Gastrocnemius medialis (tissue), 4 donors: ENCODE data around the gene ALK.

Experiments used
- POLR2A ChIP-seq, 2 donors: fragments of 450-650 bp; IDR thresholded peaks; one replicate each; pipeline ENCODE4 v1.6.1; 2017; ENCODE audit warnings: antibody characterized with exemption in 2 of 2, mild to moderate bottlenecking in 2 of 2, moderate library complexity in 2 of 2
- TF ChIP-seq, protein P1 (sequence below), 5 experiments: fragments of 450-650 bp in 3 of 5; fragments of 200-600 bp in 2 of 5; sonication (generic) in 2 of 5; IDR thresholded peaks in 4 of 5; conservative IDR thresholded peaks in 1 of 5; 1 replicate in 4 of 5; 2 replicates in 1 of 5; pipeline ENCODE4 v1.5.1; 2016 to 2019; ENCODE audit warnings: antibody characterized with exemption in 5 of 5, mild to moderate bottlenecking in 3 of 5, moderate library complexity in 3 of 5

GRCh38 chr2:29518646-29519337 lies 402.6 kb downstream of the ALK start:
- TF ChIP-seq, protein P1, sequence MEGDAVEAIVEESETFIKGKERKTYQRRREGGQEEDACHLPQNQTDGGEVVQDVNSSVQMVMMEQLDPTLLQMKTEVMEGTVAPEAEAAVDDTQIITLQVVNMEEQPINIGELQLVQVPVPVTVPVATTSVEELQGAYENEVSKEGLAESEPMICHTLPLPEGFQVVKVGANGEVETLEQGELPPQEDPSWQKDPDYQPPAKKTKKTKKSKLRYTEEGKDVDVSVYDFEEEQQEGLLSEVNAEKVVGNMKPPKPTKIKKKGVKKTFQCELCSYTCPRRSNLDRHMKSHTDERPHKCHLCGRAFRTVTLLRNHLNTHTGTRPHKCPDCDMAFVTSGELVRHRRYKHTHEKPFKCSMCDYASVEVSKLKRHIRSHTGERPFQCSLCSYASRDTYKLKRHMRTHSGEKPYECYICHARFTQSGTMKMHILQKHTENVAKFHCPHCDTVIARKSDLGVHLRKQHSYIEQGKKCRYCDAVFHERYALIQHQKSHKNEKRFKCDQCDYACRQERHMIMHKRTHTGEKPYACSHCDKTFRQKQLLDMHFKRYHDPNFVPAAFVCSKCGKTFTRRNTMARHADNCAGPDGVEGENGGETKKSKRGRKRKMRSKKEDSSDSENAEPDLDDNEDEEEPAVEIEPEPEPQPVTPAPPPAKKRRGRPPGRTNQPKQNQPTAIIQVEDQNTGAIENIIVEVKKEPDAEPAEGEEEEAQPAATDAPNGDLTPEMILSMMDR (IDR thresholded peaks at IDR 0.05 in 4 of 5, conservative IDR thresholded peaks at IDR 0.05 in 1 of 5), result no peak
- TF ChIP-seq POLR2A (IDR thresholded peaks at IDR 0.05), result no peak
